GM12878 (cell line): ENCODE data around the gene VMP1. TPM values are rescaled to one million over a fixed set of nuclear protein-coding genes. Genes with fewer than 3 reads are reported as not detected.

ENCODE experiments used
- BCLAF1 ChIP-seq: fragments of 450-650 bp; IDR thresholded peaks from 2 replicates; pipeline ENCODE4 v1.6.1; 2017; ENCODE audit warnings: antibody characterized with exemption, mild to moderate bottlenecking, moderate library complexity
- CUX1 ChIP-seq: IDR thresholded peaks from 2 replicates; pipeline ENCODE4 v1.6.1; 2012; ENCODE audit warnings: improper control_type of control experiment, low read depth, low read length; ENCODE audit not compliant: insufficient replicate concordance
- FOXK2 ChIP-seq: fragments of 450-650 bp; IDR thresholded peaks from 2 replicates; pipeline ENCODE4 v1.6.1; 2017; ENCODE audit warnings: mild to moderate bottlenecking, moderate library complexity
- HCFC1 ChIP-seq: fragments of 150-350 bp; IDR thresholded peaks from 2 replicates; pipeline ENCODE4 v1.6.1; 2014; ENCODE audit warnings: low read length
- IKZF1 ChIP-seq: fragments of 450-650 bp; conservative IDR thresholded peaks from 2 replicates; pipeline ENCODE4 v1.6.1; 2017; ENCODE audit warnings: antibody characterized with exemption, mild to moderate bottlenecking
- NRF1 ChIP-seq: conservative IDR thresholded peaks from 2 replicates; pipeline ENCODE4 v1.6.1; 2011; ENCODE audit warnings: mild to moderate bottlenecking, low read depth, low read length, improper control_type of control experiment
- PAX8 ChIP-seq: fragments of 450-650 bp; IDR thresholded peaks from 2 replicates; pipeline ENCODE4 v1.6.1; 2017; ENCODE audit warnings: mild to moderate bottlenecking, moderate library complexity
- PBX3 ChIP-seq: IDR thresholded peaks from 2 replicates; pipeline ENCODE4 v1.6.1; 2011; ENCODE audit warnings: mild to moderate bottlenecking, low read depth, low read length, moderate library complexity; ENCODE audit not compliant: insufficient replicate concordance
- SIX5 ChIP-seq: IDR thresholded peaks from 2 replicates; pipeline ENCODE4 v1.6.1; 2011; ENCODE audit warnings: mild to moderate bottlenecking, low read depth, low read length, moderate library complexity; ENCODE audit not compliant: severe bottlenecking
- SMAD1 ChIP-seq: fragments of 450-650 bp; IDR thresholded peaks from 2 replicates; pipeline ENCODE4 v1.6.1; 2018; ENCODE audit warnings: mild to moderate bottlenecking, low read depth; ENCODE audit not compliant: partially characterized antibody
- SMARCA5 ChIP-seq: fragments of 450-650 bp; IDR thresholded peaks from 2 replicates; pipeline ENCODE4 v1.6.1; 2017; ENCODE audit warnings: mild to moderate bottlenecking
- SP1 ChIP-seq: IDR thresholded peaks from one replicate; pipeline ENCODE4 v1.6.1; 2011; ENCODE audit warnings: low read depth, low read length
- TBL1XR1 ChIP-seq: IDR thresholded peaks from 2 replicates; pipeline ENCODE4 v1.6.1; 2012; ENCODE audit warnings: low read depth, low read length, improper control_type of control experiment
- YBX1 ChIP-seq: fragments of 450-650 bp; IDR thresholded peaks from 2 replicates; pipeline ENCODE4 v1.6.1; 2016; ENCODE audit warnings: antibody characterized with exemption
- ZNF217 ChIP-seq: fragments of 450-650 bp; IDR thresholded peaks from 2 replicates; pipeline ENCODE4 v1.6.1; 2017; ENCODE audit warnings: antibody characterized with exemption, mild to moderate bottlenecking
- ZNF384 ChIP-seq: IDR thresholded peaks from 2 replicates; pipeline ENCODE4 v1.6.1; 2012; ENCODE audit warnings: low read depth, mild to moderate bottlenecking, low read length, improper control_type of control experiment, borderline replicate concordance
- polyA plus RNA-seq, 11 experiments: library from polyadenylated mRNA; depleted of rRNA in 4 of 11; unstranded in 6 of 11; stranded (reverse) in 5 of 11; fragments of >200 nt; fragmentation: Nextera tagmentation in 4 of 11; fragmentation: Illumina TruSeq in 1 of 11; extraction: Ambion mirVana in 4 of 11; extraction: Trizol in 1 of 11; gene quantifications; 1 replicate in 1 of 11; 2 replicates in 10 of 11; pipeline versions ENCODE4 v1.2.1 to v1.2.3, GENCODE V29; 2011 to 2016; ENCODE audit warnings: inconsistent platforms in 2 of 11, missing spikeins in 2 of 11, low read depth in 1 of 11
- total RNA-seq, 4 experiments: library from RNA; depleted of rRNA in 3 of 4; stranded (reverse); fragments of >200 nt in 3 of 4; fragmentation: Illumina TruSeq in 1 of 4; extraction: Trizol in 1 of 4; gene quantifications; 2 replicates each; pipeline versions ENCODE4 v1.2.1 to v1.2.3, GENCODE V29; 2013 to 2021

The VMP1 gene
- total and polyA plus RNA-seq, 10 of the 15 experiments (the other 5 are each of a cell fraction or from before 2014, with no cell fraction given), result 88.4 to 199 (median 132) TPM

GRCh38 chr17:59707149-59707970 is at the start of gene VMP1, which contains the start of gene PTRH2 (continued):
- TF ChIP-seq CUX1 (no peak), SIX5 (no peak), SP1 (peak; percentile 40), FOXK2 (no peak; the same call in 1 of the 2 replicates), HCFC1 (peak; percentile 53), PBX3 (peak; percentile 44), PAX8 (no peak), SMARCA5 (no peak), NRF1 (no peak), YBX1 (no peak), TBL1XR1 (0 out of 2 replicates have a peak, but pooled peaks have one; percentile 41), BCLAF1 (no peak), ZNF384 (no peak), ZNF217 (no peak), IKZF1 (peak; percentile 93), SMAD1 (no peak)
